Uterus (tissue), 4 donors: ENCODE data around the gene BAG3. TPM values are rescaled to one million over a fixed set of nuclear protein-coding genes. Genes with fewer than 3 reads are reported as not detected.
A peak's percentile ranks its signal among the peaks of the same experiment; 100 is the strongest.

Experiments used
- DNase-seq, 2 donors: peaks; one replicate each; pipeline ENCODE4 v3.0.0-alpha.2; 2019 to 2020
- H3K27ac ChIP-seq, 2 donors: fragments of 200-600 bp; sonication (generic); 1 replicate in 1 of 2; 2 replicates in 1 of 2; pipeline ENCODE4 v1.5.1; 2016 to 2018
- H3K27me3 ChIP-seq, 2 donors: fragments of 200-600 bp; sonication (generic); one replicate each; pipeline ENCODE4 v1.5.1; 2018 to 2019; ENCODE audit warnings: control low read depth in 1 of 2
- H3K36me3 ChIP-seq, 2 donors: fragments of 200-600 bp; sonication (generic); one replicate each; pipeline ENCODE4 v1.5.1; 2019; ENCODE audit warnings: control low read depth in 1 of 2
- H3K4me1 ChIP-seq, 2 donors: fragments of 200-600 bp; sonication (generic); one replicate each; pipeline ENCODE4 v1.5.1; 2018 to 2019; ENCODE audit warnings: control low read depth in 1 of 2
- H3K4me3 ChIP-seq, 2 donors: fragments of 200-600 bp; sonication (generic); 1 replicate in 1 of 2; 2 replicates in 1 of 2; pipeline ENCODE4 v1.5.1; 2018 to 2019; ENCODE audit warnings: mild to moderate bottlenecking in 1 of 2
- H3K9me3 ChIP-seq, 2 donors: fragments of 200-600 bp; sonication (generic); one replicate each; pipeline ENCODE4 v1.5.1; 2019; ENCODE audit warnings: control low read depth in 1 of 2
- CTCF ChIP-seq, 4 experiments: fragments of 200-600 bp in 2 of 4; fragments of 450-650 bp in 2 of 4; sonication (generic) in 2 of 4; IDR thresholded peaks; one replicate each; pipeline ENCODE4 v1.5.1; 2016 to 2019; ENCODE audit warnings: antibody characterized with exemption in 4 of 4, mild to moderate bottlenecking in 2 of 4, moderate library complexity in 1 of 4
- POLR2A ChIP-seq, 2 donors: fragments of 450-650 bp; IDR thresholded peaks; one replicate each; pipeline ENCODE4 v1.6.1; 2016; ENCODE audit warnings: antibody characterized with exemption in 2 of 2, mild to moderate bottlenecking in 1 of 2, moderate library complexity in 1 of 2
- intact Hi-C: fragments of 100-400 bp; cut with DNase I; formaldehyde crosslinking; loops from one replicate; pipeline ENCODE4 v1.15.1; 2023; ENCODE audit warnings: low total_unique reads
- total RNA-seq, 4 donors: library from RNA; depleted of rRNA in 3 of 4; stranded (reverse); fragments of >200 nt in 3 of 4; gene quantifications; one replicate each; pipeline versions ENCODE4 v1.1.0 to v1.2.4, GENCODE V29; 2014 to 2023
- donor health status: DM: yes; HTN: yes; CAD: no.

Gene BAG3
- total RNA-seq, 4 donors from 2014 or later: 6.6 to 44.1 (median 22.4) TPM

DNA sequence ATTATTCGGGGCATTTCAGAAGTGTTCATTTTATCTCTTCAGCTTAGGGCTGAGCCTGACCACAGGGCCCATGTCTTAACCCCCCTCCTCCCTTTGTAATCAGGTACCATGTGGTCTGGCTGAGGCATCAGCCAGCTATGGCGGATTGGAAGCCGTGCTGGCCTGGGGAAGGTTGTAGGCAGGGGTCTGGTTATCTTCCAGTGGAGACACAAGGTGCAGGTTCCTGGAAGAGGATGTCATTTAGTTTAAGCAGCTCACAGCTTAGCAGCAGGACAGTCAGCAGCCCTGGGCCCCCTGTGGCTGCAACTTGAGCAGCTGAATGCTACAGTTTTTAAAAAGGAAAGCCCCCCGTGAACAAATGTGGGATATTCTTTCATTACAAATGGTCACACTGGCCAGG is 22.1 kb downstream of the BAG3 start:
- intact Hi-C loops: no loop called here
- TF ChIP-seq POLR2A (IDR thresholded peaks at IDR 0.05): no peak
- TF ChIP-seq CTCF (IDR thresholded peaks at IDR 0.05): no peak
- Histone ChIP-seq H3K27ac (no peak overlapping the region), H3K9me3 (no peaks in the 10 kb centered on the region), H3K27me3 (no peaks in the 10 kb centered on the region), H3K4me3 (no peak overlapping the region), H3K4me1 (no peaks in the 10 kb centered on the region), H3K36me3 (no peaks in the 10 kb centered on the region)
- DNase-seq: no peak

DNA sequence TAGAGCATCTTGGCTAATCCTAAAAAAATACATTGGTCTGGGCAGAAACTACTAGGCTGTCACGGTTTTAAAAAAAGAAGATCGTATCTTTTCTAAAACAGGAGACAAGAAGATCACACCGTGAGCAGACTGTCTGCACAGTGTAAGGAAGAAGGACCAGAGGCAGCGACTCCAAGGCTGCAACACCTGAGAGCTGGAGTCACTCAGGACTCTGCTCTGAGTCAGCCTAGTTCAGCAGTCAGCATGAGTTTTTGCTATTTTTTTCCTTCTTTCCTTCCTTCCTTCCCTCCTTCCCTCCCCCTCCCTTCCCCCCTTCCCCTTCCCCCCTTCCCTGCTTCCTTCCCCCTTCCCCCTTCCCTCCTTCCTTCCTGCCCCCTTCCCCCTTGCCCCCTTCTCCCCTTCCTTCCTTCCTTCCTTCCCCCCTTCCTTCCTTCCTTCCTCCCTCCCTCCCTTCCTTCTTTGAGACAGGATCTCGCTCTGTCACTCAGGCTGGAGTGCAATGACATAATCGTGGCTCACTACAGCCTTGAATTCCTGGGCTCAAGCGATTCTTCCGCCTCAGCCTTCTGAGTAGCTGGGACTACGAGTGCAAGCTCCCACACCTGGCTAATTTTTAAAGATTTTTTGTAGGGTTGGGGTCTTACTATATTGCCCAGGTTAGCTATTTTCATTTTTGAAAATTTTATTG is 24.4 kb downstream of the BAG3 start:
- intact Hi-C loops: no loop called here
- H3K9me3 ChIP-seq: no peaks in the 10 kb centered on the region
- TF ChIP-seq CTCF (IDR thresholded peaks at IDR 0.05) (no peak), POLR2A (IDR thresholded peaks at IDR 0.05) (no peak)
- DNase-seq: no peak
- H3K27me3 ChIP-seq: no peaks in the 10 kb centered on the region
- no peak overlapping the region for H3K4me3 ChIP-seq
- no peak overlapping the region for H3K27ac ChIP-seq
- H3K36me3 ChIP-seq: no peaks in the 10 kb centered on the region
- H3K4me1 ChIP-seq: no peaks in the 10 kb centered on the region

- Histone ChIP-seq H3K27me3 (no peaks in the 10 kb centered on the region), H3K27ac (peak overlapping the region in 1 of 2 donors; percentile 87), H3K4me1 (no peaks in the 10 kb centered on the region), H3K4me3 (no peak overlapping the region), H3K36me3 (no peaks in the 10 kb centered on the region), H3K9me3 (no peaks in the 10 kb centered on the region)
- TF ChIP-seq POLR2A (IDR thresholded peaks at IDR 0.05): no peak
- no peak for TF ChIP-seq CTCF (IDR thresholded peaks at IDR 0.05)
- intact Hi-C loops: no loop called here
- no peak for DNase-seq
Measured at GRCh38 chr10:119677126-119677525, 25.9 kb downstream of the BAG3 start.

- peak overlapping the region; percentile 71 to 87 for H3K27ac ChIP-seq
- H3K36me3 ChIP-seq: no peaks in the 10 kb centered on the region
- TF ChIP-seq CTCF (IDR thresholded peaks at IDR 0.05) (no peak), POLR2A (IDR thresholded peaks at IDR 0.05) (no peak)
- H3K27me3 ChIP-seq: no peaks in the 10 kb centered on the region
- H3K4me1 ChIP-seq: no peaks in the 10 kb centered on the region
- intact Hi-C loops: no loop called here
- DNase-seq: no peak
- no peaks in the 10 kb centered on the region for H3K9me3 ChIP-seq
- no peak overlapping the region for H3K4me3 ChIP-seq
Measured at GRCh38 chr10:119677904-119678755, 26.9 kb downstream of the BAG3 start.

DNA sequence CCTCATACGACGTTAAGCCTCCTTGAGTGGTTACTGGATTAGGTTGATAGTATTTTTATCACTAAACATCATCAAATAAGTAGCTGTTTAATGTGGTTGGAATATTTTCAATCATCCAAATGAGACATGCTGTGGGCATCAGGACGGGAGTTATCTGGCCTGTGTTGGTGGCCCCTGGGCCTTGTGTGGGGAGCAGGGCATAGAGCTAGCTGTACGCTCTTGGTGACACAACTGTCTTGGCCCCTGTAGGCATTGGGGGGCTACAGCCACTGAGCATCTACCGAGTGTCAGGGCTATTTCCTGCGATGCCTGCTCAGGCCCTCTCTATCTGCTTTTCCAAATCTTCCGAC is 28.3 kb downstream of the BAG3 start:
- Histone ChIP-seq H3K36me3 (no peaks in the 10 kb centered on the region), H3K27ac (peak overlapping the region; percentile 59 to 68), H3K4me3 (no peak overlapping the region), H3K27me3 (no peaks in the 10 kb centered on the region), H3K4me1 (no peaks in the 10 kb centered on the region), H3K9me3 (no peaks in the 10 kb centered on the region)
- TF ChIP-seq POLR2A (IDR thresholded peaks at IDR 0.05) (no peak), CTCF (IDR thresholded peaks at IDR 0.05) (no peak)
- intact Hi-C loops: no loop called here
- no peak for DNase-seq
